ENCODE measurements around the gene THAP3. TPM values are rescaled to one million over a fixed set of nuclear protein-coding genes. Genes with fewer than 3 reads are reported as not detected.
A peak's percentile ranks its signal among the peaks of the same experiment; 100 is the strongest.

THAP3 gene
- total and polyA plus RNA-seq, 9 of the 15 experiments (the other 6 are each of a cell fraction or from before 2014, with no cell fraction given), result 1.9 to 31.2 (median 18.2) TPM

GRCh38 chr1:6601923-6602668 lies 22.6 kb upstream of the THAP3 start (continued):
- TF ChIP-seq, protein P1, sequence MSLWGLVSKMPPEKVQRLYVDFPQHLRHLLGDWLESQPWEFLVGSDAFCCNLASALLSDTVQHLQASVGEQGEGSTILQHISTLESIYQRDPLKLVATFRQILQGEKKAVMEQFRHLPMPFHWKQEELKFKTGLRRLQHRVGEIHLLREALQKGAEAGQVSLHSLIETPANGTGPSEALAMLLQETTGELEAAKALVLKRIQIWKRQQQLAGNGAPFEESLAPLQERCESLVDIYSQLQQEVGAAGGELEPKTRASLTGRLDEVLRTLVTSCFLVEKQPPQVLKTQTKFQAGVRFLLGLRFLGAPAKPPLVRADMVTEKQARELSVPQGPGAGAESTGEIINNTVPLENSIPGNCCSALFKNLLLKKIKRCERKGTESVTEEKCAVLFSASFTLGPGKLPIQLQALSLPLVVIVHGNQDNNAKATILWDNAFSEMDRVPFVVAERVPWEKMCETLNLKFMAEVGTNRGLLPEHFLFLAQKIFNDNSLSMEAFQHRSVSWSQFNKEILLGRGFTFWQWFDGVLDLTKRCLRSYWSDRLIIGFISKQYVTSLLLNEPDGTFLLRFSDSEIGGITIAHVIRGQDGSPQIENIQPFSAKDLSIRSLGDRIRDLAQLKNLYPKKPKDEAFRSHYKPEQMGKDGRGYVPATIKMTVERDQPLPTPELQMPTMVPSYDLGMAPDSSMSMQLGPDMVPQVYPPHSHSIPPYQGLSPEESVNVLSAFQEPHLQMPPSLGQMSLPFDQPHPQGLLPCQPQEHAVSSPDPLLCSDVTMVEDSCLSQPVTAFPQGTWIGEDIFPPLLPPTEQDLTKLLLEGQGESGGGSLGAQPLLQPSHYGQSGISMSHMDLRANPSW (CRISPR knock-in tag; IDR thresholded peaks at IDR 0.05), result peak; percentile 90
- TF ChIP-seq EP300 (IDR thresholded peaks at IDR 0.05; ENCODE audit: low read length) (no peak), ZKSCAN8 (CRISPR knock-in tag; IDR thresholded peaks at IDR 0.05) (no peak), DMBX1 (CRISPR knock-in tag; IDR thresholded peaks at IDR 0.05; ENCODE audit: borderline replicate concordance) (no peak), PPARD (CRISPR knock-in tag; IDR thresholded peaks at IDR 0.05) (no peak), ZNF707 (CRISPR knock-in tag; conservative IDR thresholded peaks at IDR 0.05) (no peak), ZSCAN29 (IDR thresholded peaks at IDR 0.05) (no peak), POLR2AphosphoS2 (IDR thresholded peaks at IDR 0.05; ENCODE audit: low read length) (no peak), RBM25 (IDR thresholded peaks at IDR 0.05; ENCODE audit: low read depth, low read length, severe bottlenecking) (no peak)
- TF ChIP-seq, protein P2, sequence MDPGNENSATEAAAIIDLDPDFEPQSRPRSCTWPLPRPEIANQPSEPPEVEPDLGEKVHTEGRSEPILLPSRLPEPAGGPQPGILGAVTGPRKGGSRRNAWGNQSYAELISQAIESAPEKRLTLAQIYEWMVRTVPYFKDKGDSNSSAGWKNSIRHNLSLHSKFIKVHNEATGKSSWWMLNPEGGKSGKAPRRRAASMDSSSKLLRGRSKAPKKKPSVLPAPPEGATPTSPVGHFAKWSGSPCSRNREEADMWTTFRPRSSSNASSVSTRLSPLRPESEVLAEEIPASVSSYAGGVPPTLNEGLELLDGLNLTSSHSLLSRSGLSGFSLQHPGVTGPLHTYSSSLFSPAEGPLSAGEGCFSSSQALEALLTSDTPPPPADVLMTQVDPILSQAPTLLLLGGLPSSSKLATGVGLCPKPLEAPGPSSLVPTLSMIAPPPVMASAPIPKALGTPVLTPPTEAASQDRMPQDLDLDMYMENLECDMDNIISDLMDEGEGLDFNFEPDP (CRISPR knock-in tag; IDR thresholded peaks at IDR 0.05), result no peak
- TF ChIP-seq, protein P3, sequence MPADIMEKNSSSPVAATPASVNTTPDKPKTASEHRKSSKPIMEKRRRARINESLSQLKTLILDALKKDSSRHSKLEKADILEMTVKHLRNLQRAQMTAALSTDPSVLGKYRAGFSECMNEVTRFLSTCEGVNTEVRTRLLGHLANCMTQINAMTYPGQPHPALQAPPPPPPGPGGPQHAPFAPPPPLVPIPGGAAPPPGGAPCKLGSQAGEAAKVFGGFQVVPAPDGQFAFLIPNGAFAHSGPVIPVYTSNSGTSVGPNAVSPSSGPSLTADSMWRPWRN (IDR thresholded peaks at IDR 0.05; ENCODE audit: low read depth), result no peak
- TF ChIP-seq, protein P4, sequence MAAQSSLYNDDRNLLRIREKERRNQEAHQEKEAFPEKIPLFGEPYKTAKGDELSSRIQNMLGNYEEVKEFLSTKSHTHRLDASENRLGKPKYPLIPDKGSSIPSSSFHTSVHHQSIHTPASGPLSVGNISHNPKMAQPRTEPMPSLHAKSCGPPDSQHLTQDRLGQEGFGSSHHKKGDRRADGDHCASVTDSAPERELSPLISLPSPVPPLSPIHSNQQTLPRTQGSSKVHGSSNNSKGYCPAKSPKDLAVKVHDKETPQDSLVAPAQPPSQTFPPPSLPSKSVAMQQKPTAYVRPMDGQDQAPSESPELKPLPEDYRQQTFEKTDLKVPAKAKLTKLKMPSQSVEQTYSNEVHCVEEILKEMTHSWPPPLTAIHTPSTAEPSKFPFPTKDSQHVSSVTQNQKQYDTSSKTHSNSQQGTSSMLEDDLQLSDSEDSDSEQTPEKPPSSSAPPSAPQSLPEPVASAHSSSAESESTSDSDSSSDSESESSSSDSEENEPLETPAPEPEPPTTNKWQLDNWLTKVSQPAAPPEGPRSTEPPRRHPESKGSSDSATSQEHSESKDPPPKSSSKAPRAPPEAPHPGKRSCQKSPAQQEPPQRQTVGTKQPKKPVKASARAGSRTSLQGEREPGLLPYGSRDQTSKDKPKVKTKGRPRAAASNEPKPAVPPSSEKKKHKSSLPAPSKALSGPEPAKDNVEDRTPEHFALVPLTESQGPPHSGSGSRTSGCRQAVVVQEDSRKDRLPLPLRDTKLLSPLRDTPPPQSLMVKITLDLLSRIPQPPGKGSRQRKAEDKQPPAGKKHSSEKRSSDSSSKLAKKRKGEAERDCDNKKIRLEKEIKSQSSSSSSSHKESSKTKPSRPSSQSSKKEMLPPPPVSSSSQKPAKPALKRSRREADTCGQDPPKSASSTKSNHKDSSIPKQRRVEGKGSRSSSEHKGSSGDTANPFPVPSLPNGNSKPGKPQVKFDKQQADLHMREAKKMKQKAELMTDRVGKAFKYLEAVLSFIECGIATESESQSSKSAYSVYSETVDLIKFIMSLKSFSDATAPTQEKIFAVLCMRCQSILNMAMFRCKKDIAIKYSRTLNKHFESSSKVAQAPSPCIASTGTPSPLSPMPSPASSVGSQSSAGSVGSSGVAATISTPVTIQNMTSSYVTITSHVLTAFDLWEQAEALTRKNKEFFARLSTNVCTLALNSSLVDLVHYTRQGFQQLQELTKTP (IDR thresholded peaks at IDR 0.05; ENCODE audit: low read depth in 1 of 2, partially characterized antibody in 2 of 2), result no peak
- TF ChIP-seq, protein P5, sequence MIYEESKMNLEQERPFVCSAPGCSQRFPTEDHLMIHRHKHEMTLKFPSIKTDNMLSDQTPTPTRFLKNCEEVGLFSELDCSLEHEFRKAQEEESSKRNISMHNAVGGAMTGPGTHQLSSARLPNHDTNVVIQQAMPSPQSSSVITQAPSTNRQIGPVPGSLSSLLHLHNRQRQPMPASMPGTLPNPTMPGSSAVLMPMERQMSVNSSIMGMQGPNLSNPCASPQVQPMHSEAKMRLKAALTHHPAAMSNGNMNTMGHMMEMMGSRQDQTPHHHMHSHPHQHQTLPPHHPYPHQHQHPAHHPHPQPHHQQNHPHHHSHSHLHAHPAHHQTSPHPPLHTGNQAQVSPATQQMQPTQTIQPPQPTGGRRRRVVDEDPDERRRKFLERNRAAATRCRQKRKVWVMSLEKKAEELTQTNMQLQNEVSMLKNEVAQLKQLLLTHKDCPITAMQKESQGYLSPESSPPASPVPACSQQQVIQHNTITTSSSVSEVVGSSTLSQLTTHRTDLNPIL (CRISPR knock-in tag; IDR thresholded peaks at IDR 0.05), result no peak

Data from K562 (cell line).